Kidney glomerular epithelial cell (primary cell): Measurements from ENCODE around the gene GBF1.
"Not testable (repeated sequence)": the region's sequence is repeated elsewhere in the genome, so short reads cannot be mapped to it uniquely, and the experiment has no call there.

Source experiments
- DNase-seq: peaks from one replicate; lab custom pipeline; 2025; lab: John Stamatoyannopoulos, UW

Gene GBF1

GRCh38 chr10:102234888-102235597 lies 10.3 kb upstream of the GBF1 start:
- DNase-seq = no peak

- peak; percentile 66 for DNase-seq
Observed at GRCh38 chr10:102235598-102235920, 9.8 kb upstream of the GBF1 start.

- no peak for DNase-seq
Observed at GRCh38 chr10:102236006-102236405, 9.3 kb upstream of the GBF1 start.

GRCh38 chr10:102237711-102238252 lies 7.5 kb upstream of the GBF1 start:
- no peak for DNase-seq

GRCh38 chr10:102240467-102241031 lies 4.8 kb upstream of the GBF1 start:
- no peak for DNase-seq

GRCh38 chr10:102241032-102241443 lies 4.3 kb upstream of the GBF1 start:
- no peak for DNase-seq

GRCh38 chr10:102241444-102242117 lies 3.8 kb upstream of the GBF1 start, which contains the start of gene PITX3:
Gene PITX3, minus strand, starts transcription at chr10:102241512. Its CDS starts 9,432 bp downstream, at chr10:102232080.
- peak; percentile 77 for DNase-seq

- no peak for DNase-seq
Observed at GRCh38 chr10:102242118-102242485, 3.2 kb upstream of the GBF1 start.

- peak; percentile 17 for DNase-seq
Observed at GRCh38 chr10:102243309-102243708, 2.0 kb upstream of the GBF1 start.

GRCh38 chr10:102245932-102246251 lies 560 bp downstream of the GBF1 start:
- no peak for DNase-seq

- DNase-seq = peak; percentile 28
Observed at GRCh38 chr10:102246261-102246660, 929 bp downstream of the GBF1 start.

- no peak for DNase-seq
Observed at GRCh38 chr10:102247734-102248133, 2.4 kb downstream of the GBF1 start.

GRCh38 chr10:102252508-102252907 lies 7.2 kb downstream of the GBF1 start:
- DNase-seq = not testable (repeated sequence)

GRCh38 chr10:102254426-102254825 lies 9.1 kb downstream of the GBF1 start:
- DNase-seq = no peak

- no peak for DNase-seq
Observed at GRCh38 chr10:102255404-102255803, 10.1 kb downstream of the GBF1 start.

- no peak for DNase-seq
Observed at GRCh38 chr10:102261196-102261595, 15.9 kb downstream of the GBF1 start.

GRCh38 chr10:102261842-102262241 lies 16.5 kb downstream of the GBF1 start:
- DNase-seq = no peak

- no peak for DNase-seq
Observed at GRCh38 chr10:102262744-102263370, 17.5 kb downstream of the GBF1 start.

GRCh38 chr10:102264371-102264770 lies 19.0 kb downstream of the GBF1 start:
- no peak for DNase-seq

GRCh38 chr10:102266670-102267069 lies 21.3 kb downstream of the GBF1 start:
- DNase-seq = no peak

- DNase-seq = peak; percentile 45
Observed at GRCh38 chr10:102267748-102268147, 22.4 kb downstream of the GBF1 start.

GRCh38 chr10:102268375-102268888 lies 23.1 kb downstream of the GBF1 start:
- peak; percentile 70 for DNase-seq

GRCh38 chr10:102269017-102269416 lies 23.7 kb downstream of the GBF1 start:
- no peak for DNase-seq
